Osteocyte (in vitro differentiated cells): ENCODE results near the gene FKBP1B. TPM values are rescaled to one million over a fixed set of nuclear protein-coding genes. Genes with fewer than 3 reads are reported as not detected.

Source experiments
- DNase-seq: peaks from one replicate; pipeline ENCODE4 v3.0.0; 2021; ENCODE audit warnings: mixed read lengths; ENCODE audit not compliant: unreplicated experiment; ENCODE audit errors: extremely low spot score
- H3K27ac Mint-ChIP-seq: one replicate; pipeline ENCODE4 v1.8.0; 2021; ENCODE audit warnings: mild to moderate bottlenecking, mixed read lengths; ENCODE audit not compliant: unreplicated experiment
- H3K27me3 Mint-ChIP-seq: one replicate; pipeline ENCODE4 v1.8.0; 2021; ENCODE audit warnings: mixed read lengths; ENCODE audit not compliant: unreplicated experiment
- H3K36me3 Mint-ChIP-seq: one replicate; pipeline ENCODE4 v1.8.0; 2021; ENCODE audit warnings: mixed read lengths; ENCODE audit not compliant: unreplicated experiment
- H3K4me1 Mint-ChIP-seq: one replicate; pipeline ENCODE4 v1.8.0; 2021; ENCODE audit warnings: mixed read lengths; ENCODE audit not compliant: unreplicated experiment
- H3K4me3 Mint-ChIP-seq: one replicate; pipeline ENCODE4 v1.8.0; 2021; ENCODE audit warnings: mild to moderate bottlenecking, moderate library complexity, mixed read lengths; ENCODE audit not compliant: unreplicated experiment
- H3K9me3 Mint-ChIP-seq: one replicate; pipeline ENCODE4 v1.8.0; 2021; ENCODE audit warnings: mixed read lengths; ENCODE audit not compliant: unreplicated experiment
- CTCF ChIP-seq: fragments of 200-600 bp; sonication (generic); IDR thresholded peaks from 2 replicates; pipeline ENCODE4 v1.5.0; 2021; ENCODE audit warnings: antibody characterized with exemption, mild to moderate bottlenecking, moderate library complexity
- total RNA-seq: library from RNA; stranded (reverse); gene quantifications from 2 replicates; pipeline ENCODE4 v1.2.1, GENCODE V29; 2021

FKBP1B gene
- total RNA-seq, 1 donor from 2014 or later = 12.7 TPM

DNA sequence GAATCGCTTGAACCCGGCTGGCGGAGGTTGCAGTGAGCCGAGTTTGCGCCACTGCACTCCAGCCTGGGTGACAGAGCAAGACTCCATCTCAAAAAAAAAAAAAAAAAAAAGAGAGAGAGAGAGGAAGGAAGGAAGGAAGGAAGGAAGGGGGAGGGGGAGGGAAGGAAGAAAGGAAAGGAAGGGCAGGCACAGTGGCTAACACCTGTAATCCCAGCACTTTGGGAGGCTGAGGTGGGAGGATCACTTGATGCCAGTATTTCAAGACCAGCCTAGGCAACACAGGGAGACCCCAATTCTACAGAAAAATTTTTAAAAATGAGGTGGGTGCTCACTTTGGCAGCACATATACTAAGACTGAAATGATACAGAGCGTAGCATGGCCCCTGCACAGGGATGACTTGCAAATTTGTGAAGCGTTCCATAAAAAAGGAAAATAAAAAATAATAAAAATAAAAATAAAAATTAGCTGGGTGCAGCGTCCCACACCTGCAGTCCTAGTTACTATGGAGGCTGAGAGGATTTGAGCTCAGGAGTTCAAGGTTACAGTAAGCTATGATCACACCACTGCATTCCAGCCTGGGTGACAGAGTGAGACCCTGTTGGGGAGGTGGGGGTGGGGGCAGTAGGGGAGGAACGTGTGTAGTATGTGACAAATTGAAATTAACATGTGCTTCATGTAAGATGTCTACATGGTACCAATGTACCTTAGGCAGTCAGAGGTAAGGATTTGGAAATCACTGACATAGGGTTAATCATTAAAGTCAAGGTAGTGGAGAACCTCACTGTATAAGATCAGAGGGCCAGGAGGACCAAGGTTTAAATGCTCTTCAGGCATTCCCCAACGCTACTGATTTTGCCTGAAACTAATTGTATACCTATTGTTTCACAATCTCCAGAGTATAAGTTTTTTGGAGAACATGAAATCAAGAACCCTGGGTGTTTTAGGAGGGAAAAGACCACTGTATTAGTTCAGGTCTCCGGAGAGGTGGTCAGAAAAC is 3.7 kb upstream of the FKBP1B start:
- Mint-ChIP-seq H3K4me3 (peak overlapping the region; percentile 99), H3K27me3 (no peaks in the 10 kb centered on the region), H3K4me1 (peaks cover 18% of the 10 kb centered on the region), H3K36me3 (peaks cover 3% of the 10 kb centered on the region), H3K9me3 (no peaks in the 10 kb centered on the region), H3K27ac (no peak overlapping the region)
- no peak for DNase-seq
- TF ChIP-seq CTCF = no peak

DNA sequence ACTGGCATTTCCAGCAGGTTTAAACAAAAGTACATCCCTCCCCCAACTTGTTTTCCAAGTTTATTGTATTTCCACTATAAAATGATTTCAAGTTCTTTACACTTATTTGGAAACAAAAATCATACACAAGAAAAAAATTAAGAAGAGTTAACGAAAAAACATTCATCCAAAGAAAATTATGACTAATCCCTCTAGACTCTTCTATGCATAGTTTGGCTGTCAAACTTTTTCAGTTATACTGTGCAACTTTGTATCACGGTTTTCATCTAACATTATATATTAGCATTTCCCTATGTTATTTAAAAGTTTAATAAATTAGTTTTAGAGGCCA is 3.0 kb upstream of the FKBP1B start:
- Mint-ChIP-seq H3K4me3 (peak overlapping the region; percentile 99), H3K27ac (no peak overlapping the region), H3K4me1 (peaks cover 18% of the 10 kb centered on the region), H3K9me3 (no peaks in the 10 kb centered on the region), H3K27me3 (no peaks in the 10 kb centered on the region), H3K36me3 (peaks cover 3% of the 10 kb centered on the region)
- no peak for TF ChIP-seq CTCF
- DNase-seq = no peak

- peak; percentile 96 for DNase-seq
- Mint-ChIP-seq H3K4me1 (peaks cover 18% of the 10 kb centered on the region), H3K4me3 (peak within 1 kb of the TSS; percentile 99), H3K27ac (peak within 1 kb of the TSS; percentile 89), H3K9me3 (no peaks in the 10 kb centered on the region), H3K27me3 (no peaks in the 10 kb centered on the region), H3K36me3 (peaks cover 3% of the 10 kb centered on the region)
- no peak for TF ChIP-seq CTCF
These were observed 2.4 kb upstream of the FKBP1B start, which contains the start of gene WDCP for GRCh38 chr2:24046930-24047702. Gene WDCP (minus strand): TSS chr2:24047391. CDS start chr2:24039494, 7,897 bp downstream.

GRCh38 chr2:24047703-24048033 is 1.9 kb upstream of the FKBP1B start:
- DNase-seq = no peak

More at GRCh38 chr2:24047703-24048033, 1.9 kb upstream of the FKBP1B start:
- Mint-ChIP-seq H3K27ac (peak overlapping the region; percentile 51), H3K4me1 (peaks cover 18% of the 10 kb centered on the region), H3K4me3 (peak overlapping the region; percentile 99), H3K27me3 (no peaks in the 10 kb centered on the region), H3K9me3 (no peaks in the 10 kb centered on the region), H3K36me3 (peaks cover 3% of the 10 kb centered on the region)
- no peak for TF ChIP-seq CTCF
